ENCODE results near the gene CADM3. TPM values are rescaled to one million over a fixed set of nuclear protein-coding genes. Genes with fewer than 3 reads are reported as not detected.

The CADM3 gene, protein sequence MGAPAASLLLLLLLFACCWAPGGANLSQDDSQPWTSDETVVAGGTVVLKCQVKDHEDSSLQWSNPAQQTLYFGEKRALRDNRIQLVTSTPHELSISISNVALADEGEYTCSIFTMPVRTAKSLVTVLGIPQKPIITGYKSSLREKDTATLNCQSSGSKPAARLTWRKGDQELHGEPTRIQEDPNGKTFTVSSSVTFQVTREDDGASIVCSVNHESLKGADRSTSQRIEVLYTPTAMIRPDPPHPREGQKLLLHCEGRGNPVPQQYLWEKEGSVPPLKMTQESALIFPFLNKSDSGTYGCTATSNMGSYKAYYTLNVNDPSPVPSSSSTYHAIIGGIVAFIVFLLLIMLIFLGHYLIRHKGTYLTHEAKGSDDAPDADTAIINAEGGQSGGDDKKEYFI
- total RNA-seq, result 10 to 100 TPM in 2 of 4 donors, 1 to 10 TPM in 2; 6.1 to 13.2 (median 8.7) TPM
- 9.0 TPM for polyA plus RNA-seq
- long read RNA-seq, donor 1, transcript CADM3-202 (9 exons, 3,745 nt), result major isoform, 16 of 18 reads
- long read RNA-seq, donor 1, partial matches to known transcripts, result 0 of 18 reads
- long read RNA-seq, donor 1, other reads (novel, unspliced or antisense), result 1 of 18 reads
- long read RNA-seq, donor 2, transcript CADM3-202 (9 exons, 3,745 nt), result major isoform, 14 of 18 reads
- long read RNA-seq, donor 2, partial matches to known transcripts, result 3 of 18 reads
- long read RNA-seq, donor 2, other reads (novel, unspliced or antisense), result 1 of 18 reads
- long read RNA-seq, donor 3, transcript CADM3-202 (9 exons, 3,745 nt), result major isoform, 22 of 34 reads
- long read RNA-seq, donor 3, partial matches to known transcripts, result 8 of 34 reads
- long read RNA-seq, donor 3, other reads (novel, unspliced or antisense), result 2 of 34 reads
- long read RNA-seq, donor 4, transcript CADM3-202 (9 exons, 3,745 nt), result major isoform, 15 of 20 reads
- long read RNA-seq, donor 4, partial matches to known transcripts, result 2 of 20 reads
- long read RNA-seq, donor 4, other reads (novel, unspliced or antisense), result 3 of 20 reads

GRCh38 chr1:159171254-159171687 lies at the start of gene CADM3:
Gene CADM3, plus strand, starts transcription at chr1:159171615. Its CDS starts 151 bp downstream, at chr1:159171766.
- no peaks in the 10 kb centered on the region for H3K9me3 ChIP-seq (ENCODE audit: control insufficient read depth, low read length)
- H3K4me1 ChIP-seq (ENCODE audit: control insufficient read depth, insufficient read depth, low read length), result no peaks in the 10 kb centered on the region
- DNase-seq (peak; percentile 43 to 72 (median 63)), ATAC-seq (peak; percentile 62 to 65)
- H3K27me3 ChIP-seq (ENCODE audit: control insufficient read depth, insufficient read depth), result no peaks in the 10 kb centered on the region
- peak within 1 kb of the TSS; percentile 20 for H3K4me3 ChIP-seq (ENCODE audit: low read length)
- no peak within 1 kb of the TSS for H3K27ac ChIP-seq (ENCODE audit: low read length)
- intact Hi-C loops (cut with DNase I), result no loop called here
- 3% methylated on average over 29 of the region's 29 CpGs for WGBS

DNA sequence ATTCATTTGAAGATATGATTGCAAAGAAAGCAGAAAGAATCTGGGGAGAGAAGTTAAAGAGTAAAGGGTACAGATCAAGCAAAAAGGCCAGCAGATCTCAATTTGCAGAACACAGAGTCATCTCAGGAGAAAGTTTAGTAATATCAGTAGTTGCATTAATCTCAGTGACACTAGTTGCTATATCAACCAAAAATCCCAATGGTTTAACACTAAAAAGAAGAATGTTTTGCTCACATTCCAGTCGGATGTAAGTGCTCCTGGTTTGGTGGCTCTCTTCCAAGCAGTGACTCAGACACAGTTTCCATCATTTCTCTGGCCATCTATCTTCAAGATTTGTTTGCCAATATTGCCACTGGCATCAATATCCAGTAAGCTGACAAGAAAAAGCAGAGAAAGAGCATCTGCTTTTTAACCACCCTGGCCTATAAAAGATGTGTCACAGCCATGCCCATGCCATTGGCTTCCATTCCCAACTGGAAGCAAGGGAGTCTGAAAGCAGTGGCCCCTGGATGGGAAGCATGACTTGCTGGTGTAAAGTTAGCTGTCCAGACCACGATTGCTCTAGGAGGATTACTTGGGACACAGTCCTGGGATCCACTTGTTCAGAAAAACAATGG lies 49.3 kb upstream of the CADM3 start:
- H3K27me3 ChIP-seq (ENCODE audit: control insufficient read depth, insufficient read depth), result no peaks in the 10 kb centered on the region
- peaks cover 2% of the 10 kb centered on the region for H3K9me3 ChIP-seq (ENCODE audit: control insufficient read depth, low read length)
- intact Hi-C loops (cut with DNase I), result no loop called here
- no peaks in the 10 kb centered on the region for H3K4me1 ChIP-seq (ENCODE audit: control insufficient read depth, insufficient read depth, low read length)
- DNase-seq (no peak), ATAC-seq (no peak)
- WGBS, result 51% methylated on average over 2 of the region's 2 CpGs
- no peak overlapping the region for H3K4me3 ChIP-seq (ENCODE audit: low read length)
- no peak overlapping the region for H3K27ac ChIP-seq (ENCODE audit: low read length)

DNA sequence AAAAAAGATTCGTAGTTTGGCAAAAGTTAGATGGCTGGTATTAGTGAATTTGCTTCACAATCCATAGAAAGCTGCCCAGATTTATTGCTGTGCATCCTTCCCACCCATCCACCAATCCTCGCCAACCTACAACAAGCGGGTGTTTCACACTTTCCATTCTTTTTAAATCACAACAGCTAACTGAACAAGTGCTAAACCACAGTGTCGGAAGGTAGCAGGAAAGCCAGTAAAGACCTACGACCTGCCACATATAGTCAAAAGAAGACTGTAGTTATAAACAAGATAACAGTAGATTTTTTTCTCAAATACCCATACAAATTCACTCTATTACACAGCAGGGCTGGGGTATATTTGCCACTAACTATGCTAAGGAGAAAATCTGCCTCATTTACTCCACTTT lies 47.8 kb upstream of the CADM3 start:
- Histone ChIP-seq H3K27me3 (ENCODE audit: control insufficient read depth, insufficient read depth) (no peaks in the 10 kb centered on the region), H3K4me3 (ENCODE audit: low read length) (no peak overlapping the region), H3K9me3 (ENCODE audit: control insufficient read depth, low read length) (peaks cover 2% of the 10 kb centered on the region), H3K4me1 (ENCODE audit: control insufficient read depth, insufficient read depth, low read length) (no peaks in the 10 kb centered on the region), H3K27ac (ENCODE audit: low read length) (no peak overlapping the region)
- WGBS, result 83% methylated on average over 5 of the region's 5 CpGs
- DNase-seq (no peak), ATAC-seq (no peak)
- intact Hi-C loops (cut with DNase I), result no loop called here

GRCh38 chr1:159132271-159132881 lies 39.0 kb upstream of the CADM3 start:
- ATAC-seq, result no peak
- WGBS, result 56% methylated on average over 12 of the region's 12 CpGs
- no peaks in the 10 kb centered on the region for H3K27me3 ChIP-seq (ENCODE audit: control insufficient read depth, insufficient read depth)
- DNase-seq, result peak; percentile 38 to 73 (median 72)
- intact Hi-C loops (cut with DNase I), result no loop called here
- no peak overlapping the region for H3K4me3 ChIP-seq (ENCODE audit: low read length)
- no peak overlapping the region for H3K27ac ChIP-seq (ENCODE audit: low read length)
- no peaks in the 10 kb centered on the region for H3K9me3 ChIP-seq (ENCODE audit: control insufficient read depth, low read length)
- no peaks in the 10 kb centered on the region for H3K4me1 ChIP-seq (ENCODE audit: control insufficient read depth, insufficient read depth, low read length)

- ATAC-seq, result no peak
- intact Hi-C loops (cut with DNase I), result no loop called here
- H3K9me3 ChIP-seq (ENCODE audit: control insufficient read depth, low read length), result no peaks in the 10 kb centered on the region
- 47% methylated on average over 7 of the region's 7 CpGs for WGBS
- DNase-seq, result no peak
- no peak overlapping the region for H3K4me3 ChIP-seq (ENCODE audit: low read length)
- H3K27ac ChIP-seq (ENCODE audit: low read length), result no peak overlapping the region
- peaks cover 8% of the 10 kb centered on the region for H3K27me3 ChIP-seq (ENCODE audit: control insufficient read depth, insufficient read depth)
- no peaks in the 10 kb centered on the region for H3K4me1 ChIP-seq (ENCODE audit: control insufficient read depth, insufficient read depth, low read length)
Measured at GRCh38 chr1:159140474-159140873, 30.9 kb upstream of the CADM3 start.

GRCh38 chr1:159141584-159142390 lies 29.6 kb upstream of the CADM3 start:
- DNase-seq, result no peak
- no peak overlapping the region for H3K4me3 ChIP-seq (ENCODE audit: low read length)
- no peaks in the 10 kb centered on the region for H3K4me1 ChIP-seq (ENCODE audit: control insufficient read depth, insufficient read depth, low read length)
- H3K27me3 ChIP-seq (ENCODE audit: control insufficient read depth, insufficient read depth), result peaks cover 8% of the 10 kb centered on the region
- ATAC-seq, result no peak
- no peak overlapping the region for H3K27ac ChIP-seq (ENCODE audit: low read length)
- 32% methylated on average over 18 of the region's 18 CpGs for WGBS
- intact Hi-C loops (cut with DNase I), result no loop called here
- H3K9me3 ChIP-seq (ENCODE audit: control insufficient read depth, low read length), result no peaks in the 10 kb centered on the region

DNA sequence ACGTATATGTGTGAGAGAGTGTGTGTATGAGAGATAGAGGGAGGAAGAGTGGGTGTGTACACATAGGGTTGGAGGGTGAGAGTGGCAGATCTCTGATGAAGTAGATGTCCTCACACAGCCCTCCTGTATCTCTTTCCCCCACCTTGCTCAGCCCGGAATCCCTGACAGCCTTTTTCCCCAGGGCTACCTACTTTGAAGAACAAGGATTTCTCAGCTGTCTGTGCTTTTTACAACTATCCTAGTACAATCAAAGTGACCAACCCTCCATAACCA lies 29.1 kb upstream of the CADM3 start:
- H3K4me1 ChIP-seq (ENCODE audit: control insufficient read depth, insufficient read depth, low read length), result no peaks in the 10 kb centered on the region
- peaks cover 8% of the 10 kb centered on the region for H3K27me3 ChIP-seq (ENCODE audit: control insufficient read depth, insufficient read depth)
- intact Hi-C loops (cut with DNase I), result no loop called here
- 25% methylated on average over 2 of the region's 2 CpGs for WGBS
- DNase-seq (no peak), ATAC-seq (no peak)
- no peak overlapping the region for H3K27ac ChIP-seq (ENCODE audit: low read length)
- H3K4me3 ChIP-seq (ENCODE audit: low read length), result no peak overlapping the region
- H3K9me3 ChIP-seq (ENCODE audit: control insufficient read depth, low read length), result no peaks in the 10 kb centered on the region

DNA sequence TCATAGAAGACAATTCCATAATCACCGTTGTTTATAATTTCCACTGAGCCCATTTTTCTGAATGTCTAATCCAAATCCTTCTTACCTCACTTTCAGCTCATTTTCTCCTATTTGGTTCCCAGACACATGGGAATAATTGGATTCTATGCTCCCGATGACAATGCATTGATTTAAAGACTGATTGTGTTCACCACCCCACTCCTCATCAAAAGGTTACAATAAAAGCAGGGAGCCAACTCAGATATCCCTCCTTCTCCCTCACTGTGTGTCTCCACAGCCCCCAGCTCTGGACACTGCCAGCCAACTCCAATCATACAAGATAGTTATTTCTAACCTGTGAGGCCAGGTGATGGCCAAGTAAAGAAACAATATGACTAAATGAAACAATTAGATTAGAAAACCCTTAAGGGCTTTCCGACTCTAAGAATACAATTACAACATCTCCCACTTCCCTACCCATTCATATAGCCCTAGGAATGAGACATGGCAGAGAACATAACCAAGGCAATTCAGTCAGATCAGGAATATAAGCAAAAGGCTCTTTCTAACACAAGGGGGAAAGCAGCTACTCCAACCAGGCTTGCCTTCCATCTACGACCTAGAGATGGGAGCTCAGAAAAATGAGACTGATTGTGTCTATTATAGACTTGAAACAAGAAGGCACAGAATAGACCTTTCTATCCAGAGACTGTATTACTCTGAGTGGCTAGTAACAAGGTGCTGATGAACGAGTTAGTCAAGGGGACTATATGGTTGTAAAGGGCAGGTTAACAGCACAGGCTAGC lies 28.5 kb upstream of the CADM3 start:
- WGBS, result 53% methylated on average over 5 of the region's 5 CpGs
- intact Hi-C loops (cut with DNase I), result no loop called here
- H3K9me3 ChIP-seq (ENCODE audit: control insufficient read depth, low read length), result no peaks in the 10 kb centered on the region
- DNase-seq (no peak), ATAC-seq (no peak)
- H3K4me3 ChIP-seq (ENCODE audit: low read length), result no peak overlapping the region
- peaks cover 8% of the 10 kb centered on the region for H3K27me3 ChIP-seq (ENCODE audit: control insufficient read depth, insufficient read depth)
- no peaks in the 10 kb centered on the region for H3K4me1 ChIP-seq (ENCODE audit: control insufficient read depth, insufficient read depth, low read length)
- H3K27ac ChIP-seq (ENCODE audit: low read length), result no peak overlapping the region

DNA sequence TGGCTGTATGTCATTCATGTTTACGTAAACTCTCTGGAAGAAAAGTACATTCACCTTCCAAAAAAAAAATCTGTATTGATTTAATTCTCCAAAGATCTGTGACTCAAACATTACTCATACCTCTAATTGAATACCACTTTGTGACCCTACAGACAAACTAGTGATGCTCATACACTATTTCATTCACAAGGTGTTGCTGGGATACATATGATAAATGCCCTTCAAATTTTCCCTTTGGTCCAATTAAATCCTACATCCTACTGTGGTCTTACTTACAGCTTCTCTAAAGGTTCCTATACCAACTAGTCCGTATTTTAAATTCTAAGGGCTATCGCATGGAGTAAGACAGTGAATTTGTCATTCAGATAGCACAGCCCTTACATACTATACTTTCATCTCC lies 26.8 kb upstream of the CADM3 start:
- intact Hi-C loops (cut with DNase I), result no loop called here
- Histone ChIP-seq H3K9me3 (ENCODE audit: control insufficient read depth, low read length) (no peaks in the 10 kb centered on the region), H3K4me1 (ENCODE audit: control insufficient read depth, insufficient read depth, low read length) (no peaks in the 10 kb centered on the region), H3K27me3 (ENCODE audit: control insufficient read depth, insufficient read depth) (peaks cover 8% of the 10 kb centered on the region), H3K27ac (ENCODE audit: low read length) (no peak overlapping the region), H3K4me3 (ENCODE audit: low read length) (no peak overlapping the region)
- DNase-seq, result no peak
- 91% methylated on average over 3 of the region's 3 CpGs for WGBS
- no peak for ATAC-seq
